NCI-H2081 (cell line): ENCODE data around the gene CCBE1.
A peak's percentile ranks its signal among the peaks of the same experiment; 100 is the strongest.
"Not testable (repeated sequence)": the region's sequence is repeated elsewhere in the genome, so short reads cannot be mapped to it uniquely, and the experiment has no call there.

ENCODE experiments used
- DNase-seq, 2 experiments: peaks; one replicate each; lab custom pipeline; 2025; lab: John Stamatoyannopoulos, UW

Gene CCBE1

DNA sequence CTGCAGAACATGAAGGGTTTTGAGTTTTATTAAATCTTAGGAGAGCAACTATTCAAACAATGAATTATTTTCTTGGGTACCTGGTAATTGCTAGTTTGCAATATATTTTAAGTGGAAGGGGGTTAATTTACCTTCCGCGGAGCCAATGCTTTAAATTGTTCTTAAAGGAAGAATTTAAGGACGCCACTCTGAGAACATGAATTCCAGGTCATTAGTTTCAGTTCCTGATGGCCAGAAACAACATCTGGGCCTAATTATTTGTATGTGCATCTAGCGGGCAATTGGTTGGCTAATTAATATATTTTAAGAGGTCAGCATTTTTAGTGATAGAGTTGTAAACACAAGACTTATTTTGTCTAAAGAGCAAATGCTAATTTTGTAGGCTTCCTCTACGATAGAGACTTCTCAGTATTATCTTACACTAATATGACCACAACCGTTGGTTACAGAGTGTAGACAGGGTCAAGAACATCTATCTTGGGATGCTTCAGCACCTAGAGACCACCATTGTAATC, 40.8 kb downstream of the CCBE1 start:
- no peak for DNase-seq

DNA sequence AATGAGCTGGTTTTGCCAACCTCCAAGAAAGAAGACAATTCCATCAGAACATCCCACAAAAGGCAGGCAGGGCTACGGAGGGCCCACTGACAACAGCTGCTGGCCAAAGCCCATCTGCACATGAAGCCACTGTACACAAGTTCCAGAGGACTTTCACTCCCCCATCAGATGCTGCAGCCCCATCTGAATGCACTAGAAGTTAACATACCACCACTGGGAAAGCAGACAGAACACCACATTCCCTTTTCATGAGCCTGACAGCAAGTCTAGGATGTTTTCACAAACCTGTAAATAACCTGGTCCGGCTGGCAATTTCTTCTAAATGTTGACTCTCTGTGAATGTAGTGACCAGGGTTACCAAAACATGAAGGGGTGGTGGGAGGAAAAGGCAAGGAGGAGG, 41.5 kb downstream of the CCBE1 start:
- DNase-seq, result no peak

DNA sequence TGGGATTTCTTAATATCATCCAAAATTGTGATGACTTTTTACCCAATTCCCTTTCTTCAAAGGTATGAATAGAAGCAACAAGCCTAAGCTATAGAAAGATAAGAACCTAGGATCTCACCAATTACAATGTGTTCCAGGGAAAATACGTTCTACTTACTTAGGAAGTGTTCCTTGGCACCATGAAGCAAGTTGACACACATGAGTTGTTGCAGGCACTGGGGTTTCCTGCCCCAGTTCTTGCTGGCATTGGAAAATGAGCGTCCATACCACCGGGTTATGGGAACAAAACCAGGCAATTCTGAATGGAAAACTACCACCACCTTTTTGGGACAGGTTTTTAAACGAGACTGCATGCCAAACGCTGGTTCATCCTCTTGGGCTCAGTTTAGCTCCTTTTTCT, 46.2 kb downstream of the CCBE1 start:
- no peak for DNase-seq

DNA sequence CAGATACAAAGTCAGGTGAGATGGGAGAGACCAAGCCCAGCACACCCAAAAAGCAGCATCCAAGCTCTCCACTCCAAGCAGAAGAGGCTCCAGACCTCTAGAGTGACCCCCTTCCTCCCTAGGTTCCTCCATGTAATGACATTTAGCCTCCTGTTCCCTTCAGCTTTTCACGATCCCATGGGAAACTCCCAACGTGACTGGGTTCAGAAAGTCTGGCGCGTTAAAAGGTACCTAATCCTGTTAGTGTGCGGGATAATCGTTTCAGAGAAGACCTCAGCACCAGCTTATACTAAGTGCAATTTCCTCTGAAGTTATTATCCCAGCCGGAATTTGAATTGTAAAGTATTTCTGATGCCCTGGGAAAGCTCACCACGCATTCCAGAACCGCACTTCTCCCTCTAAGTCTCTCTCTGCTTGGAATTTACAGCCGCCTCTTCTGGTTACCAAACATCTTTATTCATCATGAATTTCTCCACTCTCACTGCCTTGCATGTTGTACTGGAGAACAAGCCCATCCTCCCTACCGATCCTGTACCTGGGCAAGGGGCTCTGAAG, 46.9 kb downstream of the CCBE1 start:
- DNase-seq, result no peak

DNA sequence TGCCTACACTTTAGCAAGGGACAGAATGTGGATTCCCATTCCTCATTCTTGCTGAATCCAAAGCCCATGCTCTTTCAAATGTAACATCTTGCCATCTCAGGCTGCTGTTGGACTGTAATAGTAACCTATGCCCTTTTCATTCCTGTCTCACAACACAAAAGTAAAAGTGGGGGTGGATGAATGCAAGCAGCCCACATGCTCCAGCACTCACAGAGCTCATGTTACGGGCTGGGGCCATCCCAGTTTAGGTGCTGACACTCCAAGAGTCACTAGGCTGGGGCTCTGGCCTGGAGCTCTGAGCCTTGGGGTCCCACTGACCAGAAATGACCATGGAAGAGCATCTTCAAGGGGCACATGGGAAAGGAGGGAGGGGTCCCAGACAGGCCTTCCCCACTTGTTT, 47.6 kb downstream of the CCBE1 start:
- DNase-seq, result no peak

DNA sequence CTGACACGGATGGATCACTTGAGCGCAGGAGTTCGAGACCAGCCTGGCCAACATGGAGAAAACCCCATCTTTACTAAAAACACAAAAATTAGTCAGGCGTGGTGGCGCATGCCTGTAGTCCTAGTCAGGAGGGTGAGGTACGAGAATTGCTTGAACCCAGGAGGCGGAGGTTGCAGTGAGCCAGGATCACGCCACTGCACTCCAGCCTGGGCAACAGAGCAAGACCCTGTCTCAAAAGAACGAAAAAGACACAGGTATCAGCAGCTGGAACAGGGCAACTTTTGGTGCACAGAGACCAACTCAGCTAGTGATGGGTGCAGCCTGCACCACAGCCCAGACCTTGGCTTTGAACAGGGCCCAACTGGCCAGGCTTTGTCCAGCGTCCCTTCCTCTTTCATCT, 48.8 kb downstream of the CCBE1 start:
- not testable (repeated sequence) for DNase-seq

DNA sequence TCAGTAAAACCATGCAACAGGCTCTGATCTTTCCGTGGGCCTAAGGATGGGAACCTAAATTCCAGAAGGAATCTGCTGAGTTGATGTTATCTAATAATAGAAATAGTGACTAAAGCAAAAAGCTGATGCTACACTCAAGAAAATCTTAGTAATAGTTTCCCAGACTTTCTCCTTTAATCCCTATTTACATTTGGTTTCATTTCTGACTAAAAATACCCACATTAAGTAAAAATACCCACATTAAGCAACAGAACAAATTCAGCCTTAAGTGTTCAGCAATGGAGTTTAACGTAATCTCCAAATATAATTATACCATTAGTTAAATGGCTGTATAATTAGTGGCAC, 50.3 kb downstream of the CCBE1 start:
- no peak for DNase-seq

DNA sequence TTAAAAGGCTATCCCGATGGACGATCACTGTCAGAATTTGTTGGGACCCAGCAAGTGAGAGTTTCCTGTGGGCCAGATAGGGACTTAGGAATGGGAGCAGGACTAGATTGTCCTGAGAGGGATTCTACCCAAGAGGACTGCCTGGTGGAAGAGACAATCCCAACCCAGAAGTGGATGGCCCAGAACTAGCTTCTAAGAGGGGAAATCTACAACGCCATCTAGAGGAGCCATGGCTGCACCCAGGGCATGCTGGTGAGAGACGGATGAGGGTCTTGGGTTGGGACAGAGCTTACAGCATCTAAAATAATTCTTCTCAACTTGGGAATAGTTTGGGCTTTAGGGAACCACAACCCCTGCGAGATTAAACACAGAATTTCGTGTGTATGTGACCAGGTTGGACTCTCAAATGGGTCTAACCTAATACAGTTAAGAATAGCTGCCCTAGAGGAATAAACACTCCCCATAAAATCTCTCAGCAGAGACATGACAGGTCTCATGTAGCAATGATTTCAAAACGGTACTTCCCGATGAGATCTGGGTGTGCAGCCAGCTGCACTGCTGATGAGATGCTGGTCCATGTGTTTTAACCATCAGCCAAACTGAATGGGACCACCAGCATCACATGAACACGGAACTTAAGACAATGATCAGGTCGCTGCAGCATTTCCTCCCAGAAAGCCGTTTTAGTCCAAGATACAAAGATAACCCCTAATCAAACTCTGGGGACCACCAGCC, 50.8 kb downstream of the CCBE1 start:
- no peak for DNase-seq

DNA sequence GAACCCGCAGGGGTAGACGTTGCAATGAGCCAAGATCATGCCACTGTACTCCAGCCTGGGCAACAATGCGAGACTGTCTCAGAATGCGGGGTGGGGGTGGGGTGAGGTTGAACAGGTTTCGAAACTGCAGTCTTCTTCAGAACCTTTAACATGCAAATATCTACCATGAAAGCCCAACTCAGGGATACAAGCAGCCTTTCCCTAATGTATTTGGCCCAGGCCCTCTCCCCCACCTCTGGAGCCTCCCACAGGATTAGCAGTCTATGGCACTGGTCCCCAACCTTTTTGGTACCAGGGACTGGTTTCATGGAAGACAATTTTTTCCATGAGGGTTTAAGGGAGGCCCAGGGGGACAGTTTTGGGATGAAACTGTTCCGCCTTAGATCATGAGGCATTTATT, 53.5 kb downstream of the CCBE1 start:
- no peak for DNase-seq

DNA sequence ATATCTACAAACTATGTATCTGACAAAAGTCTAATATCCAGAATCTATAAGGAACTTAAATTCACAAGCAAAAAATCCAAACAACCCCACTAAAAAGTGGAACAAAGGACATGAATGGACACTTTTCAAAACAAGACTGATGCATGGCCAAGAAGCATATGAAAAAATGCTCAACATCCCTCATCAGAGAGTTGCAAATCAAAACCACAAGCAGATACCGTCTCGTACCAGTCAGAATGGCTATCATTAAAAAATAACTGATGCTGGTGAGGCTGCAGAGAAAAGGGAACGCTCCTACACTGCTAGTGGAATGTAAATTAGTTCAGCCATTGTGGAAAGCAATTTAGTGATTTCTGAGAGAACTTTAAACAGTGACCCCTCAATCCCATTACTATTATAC, 56.5 kb downstream of the CCBE1 start:
- no peak for DNase-seq

DNA sequence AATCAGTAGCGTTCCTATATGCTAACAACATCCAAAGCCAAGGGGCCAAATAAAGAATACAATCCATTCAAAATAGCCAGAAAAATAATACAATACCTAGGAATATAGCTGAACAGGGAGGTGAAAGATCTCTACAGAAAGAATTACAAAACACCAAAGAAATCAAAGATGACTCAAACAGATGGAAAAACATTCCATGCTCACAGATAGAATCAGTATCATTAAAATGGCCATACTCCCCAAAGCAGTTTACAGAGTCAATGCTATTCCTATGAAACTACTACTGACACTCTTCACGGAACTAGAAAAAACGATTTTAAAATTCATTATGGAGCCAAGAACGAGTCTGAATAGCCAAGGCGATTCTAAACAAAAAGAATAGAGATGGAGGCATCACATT, 57.4 kb downstream of the CCBE1 start:
- no peak for DNase-seq

DNA sequence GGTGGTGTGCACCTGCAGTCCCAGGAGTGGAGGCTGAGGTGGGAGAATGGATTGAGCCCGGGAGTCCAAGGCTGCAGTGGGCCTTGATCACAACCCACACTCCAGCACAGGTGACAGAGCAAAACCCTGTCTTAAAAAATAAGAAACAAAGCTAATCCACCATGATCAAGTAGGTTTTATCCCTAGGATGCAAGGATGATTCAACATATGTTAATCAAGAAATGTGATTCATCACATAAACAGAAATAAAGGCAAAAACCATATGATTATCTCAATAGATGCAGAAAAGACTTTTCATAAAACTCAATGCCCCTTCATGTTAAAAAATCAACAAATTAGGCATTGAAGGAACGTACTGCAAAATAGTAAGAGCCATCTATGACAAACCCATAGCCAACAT, 58.1 kb downstream of the CCBE1 start:
- DNase-seq, result no peak

DNA sequence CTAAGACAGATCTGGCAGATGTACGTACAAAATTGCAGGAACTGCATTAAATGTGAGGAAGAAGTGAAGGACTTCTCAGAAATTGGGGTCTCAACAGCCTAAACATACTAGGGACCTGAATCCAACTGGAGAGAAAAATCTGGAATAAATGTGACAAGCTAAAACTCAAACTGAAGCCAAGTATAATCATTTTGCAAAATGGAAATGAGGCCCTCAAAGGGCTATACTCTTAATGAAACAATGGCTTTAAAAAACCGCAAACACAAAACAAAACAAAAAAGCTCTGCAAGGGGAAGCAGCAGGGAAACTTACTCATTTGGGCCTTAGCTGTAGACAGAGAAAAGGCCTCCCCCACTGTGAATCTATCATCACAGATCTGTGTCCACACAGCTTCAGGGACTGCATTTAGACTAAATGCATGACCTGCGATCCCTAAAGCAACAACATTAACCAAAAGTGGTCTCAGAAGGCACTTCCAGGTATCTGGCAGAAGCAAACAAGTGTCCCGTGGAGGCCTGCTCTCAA, 63.2 kb downstream of the CCBE1 start:
- peak in 1 of 2 experiments; percentile 27 for DNase-seq

DNA sequence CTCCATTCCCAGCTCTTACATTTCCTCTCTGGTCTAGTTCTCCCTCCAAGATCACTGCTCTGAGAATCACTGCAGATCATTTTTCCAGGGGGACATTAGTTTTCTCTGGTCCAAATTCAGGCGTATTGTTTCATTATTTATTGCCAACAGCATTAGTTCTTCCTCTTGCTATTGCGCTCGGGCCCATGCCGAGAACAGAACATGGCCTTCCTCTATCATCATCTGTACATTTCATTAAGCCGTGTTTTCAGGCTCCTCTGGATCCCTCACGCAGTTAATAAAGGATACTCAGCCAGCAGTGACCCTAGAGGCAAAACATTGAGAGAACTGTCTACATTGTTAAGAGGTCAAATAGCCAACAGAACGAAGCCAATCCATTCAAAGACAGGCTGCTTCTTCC, 63.9 kb downstream of the CCBE1 start:
- no peak for DNase-seq

DNA sequence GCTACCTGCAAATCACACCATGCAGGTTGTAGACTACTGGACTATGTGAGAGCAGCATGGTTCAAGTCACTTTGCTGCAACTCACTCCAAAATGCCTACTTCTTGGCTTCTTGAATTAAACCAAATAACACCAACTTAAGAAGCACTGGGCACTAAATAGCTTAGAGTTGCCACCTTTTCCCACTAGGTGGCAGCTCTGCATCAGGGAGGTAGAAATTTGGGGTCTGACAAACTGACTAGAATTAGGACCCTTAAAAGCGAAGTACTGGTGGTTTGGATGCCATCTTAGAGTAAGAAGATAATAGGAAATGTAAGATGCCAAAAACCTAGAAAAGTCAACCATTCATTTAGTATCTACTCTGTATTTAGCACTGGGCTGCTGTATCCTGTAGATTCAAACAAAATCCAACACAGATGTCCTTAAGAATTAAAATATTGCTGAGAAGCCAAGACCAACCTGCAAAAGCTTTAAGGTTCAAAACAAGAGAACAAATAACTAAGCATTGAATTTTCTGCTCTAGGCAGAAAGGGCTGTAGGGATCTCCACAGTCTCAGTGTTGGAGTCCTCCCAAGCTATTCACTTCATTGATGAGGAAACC, 65.5 kb downstream of the CCBE1 start:
- no peak for DNase-seq

DNA sequence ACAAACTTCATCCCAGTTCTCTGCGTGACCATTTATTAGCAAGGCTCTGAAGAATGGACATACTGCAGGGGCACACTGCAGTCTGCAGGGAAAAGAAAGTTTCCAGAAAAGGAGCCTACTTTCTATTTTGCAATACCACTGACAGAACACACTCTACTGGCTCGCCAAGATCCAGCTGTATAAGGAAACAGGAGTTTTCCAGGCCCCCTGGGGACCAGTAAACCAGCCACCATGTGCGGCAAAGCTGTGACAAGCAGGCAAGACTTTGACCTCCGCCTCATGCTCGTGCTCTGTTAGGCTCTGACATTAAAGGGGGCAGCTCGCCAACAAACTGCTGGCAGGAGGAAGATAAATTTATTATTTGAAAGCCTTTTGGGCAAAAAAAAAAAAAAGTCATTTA, 67.3 kb downstream of the CCBE1 start:
- DNase-seq, result no peak

DNA sequence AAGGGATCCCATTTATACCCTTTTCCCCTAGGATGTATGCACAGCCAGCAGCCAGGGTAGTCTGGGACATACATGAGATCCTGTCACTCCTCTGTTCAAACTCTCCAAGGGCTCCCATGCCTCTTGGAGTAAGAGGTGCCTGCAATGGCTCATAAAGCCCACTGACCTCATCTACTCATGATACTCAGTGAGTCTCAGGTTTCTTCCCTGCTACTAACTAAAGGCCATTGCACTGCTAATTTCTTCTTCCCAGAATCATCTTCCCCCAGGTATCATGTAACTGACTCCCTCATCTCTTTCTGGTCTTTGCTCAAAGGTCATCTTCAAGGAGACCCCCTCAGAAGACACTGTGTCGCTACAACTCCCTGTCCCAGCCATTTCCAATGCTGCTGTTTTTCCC, 68.2 kb downstream of the CCBE1 start:
- DNase-seq, result no peak

DNA sequence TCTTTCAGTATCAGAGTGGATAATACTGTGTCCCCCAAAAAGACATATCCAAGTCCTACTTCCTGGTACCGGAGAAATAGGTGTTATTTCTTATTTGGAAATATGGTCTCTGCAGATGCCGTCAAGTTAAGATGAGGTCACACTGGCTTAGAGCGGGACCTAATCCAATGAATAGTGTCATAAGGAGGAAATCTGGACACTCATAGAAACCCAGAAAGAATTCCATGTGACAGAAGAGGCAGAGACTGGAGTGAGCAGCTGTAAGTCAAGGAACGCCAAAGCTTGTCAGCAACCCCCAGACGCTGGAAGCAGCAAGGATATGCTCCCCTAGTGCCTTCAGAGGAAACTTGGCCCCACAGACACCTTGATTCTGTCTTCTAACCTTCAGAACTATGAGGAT, 69.8 kb downstream of the CCBE1 start:
- no peak for DNase-seq

DNA sequence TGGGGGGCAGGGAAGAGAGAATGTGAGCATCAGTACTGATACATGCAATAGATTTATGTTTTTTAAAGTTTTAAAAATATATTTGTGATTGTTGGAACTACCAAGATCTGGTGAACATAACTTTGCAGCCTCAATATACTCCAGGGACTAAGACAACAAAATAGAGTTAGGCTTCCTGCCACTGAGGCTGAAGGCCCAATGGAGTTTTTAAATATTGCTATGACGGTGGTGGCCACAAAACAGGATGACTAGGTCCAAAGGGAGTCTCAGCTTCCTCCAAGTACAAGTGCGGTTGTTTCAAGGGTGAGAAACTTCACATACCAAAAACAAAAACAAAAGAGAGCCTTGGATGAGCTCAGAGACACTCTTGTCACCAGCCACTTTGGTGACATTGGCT, 72.9 kb downstream of the CCBE1 start:
- DNase-seq, result no peak

DNA sequence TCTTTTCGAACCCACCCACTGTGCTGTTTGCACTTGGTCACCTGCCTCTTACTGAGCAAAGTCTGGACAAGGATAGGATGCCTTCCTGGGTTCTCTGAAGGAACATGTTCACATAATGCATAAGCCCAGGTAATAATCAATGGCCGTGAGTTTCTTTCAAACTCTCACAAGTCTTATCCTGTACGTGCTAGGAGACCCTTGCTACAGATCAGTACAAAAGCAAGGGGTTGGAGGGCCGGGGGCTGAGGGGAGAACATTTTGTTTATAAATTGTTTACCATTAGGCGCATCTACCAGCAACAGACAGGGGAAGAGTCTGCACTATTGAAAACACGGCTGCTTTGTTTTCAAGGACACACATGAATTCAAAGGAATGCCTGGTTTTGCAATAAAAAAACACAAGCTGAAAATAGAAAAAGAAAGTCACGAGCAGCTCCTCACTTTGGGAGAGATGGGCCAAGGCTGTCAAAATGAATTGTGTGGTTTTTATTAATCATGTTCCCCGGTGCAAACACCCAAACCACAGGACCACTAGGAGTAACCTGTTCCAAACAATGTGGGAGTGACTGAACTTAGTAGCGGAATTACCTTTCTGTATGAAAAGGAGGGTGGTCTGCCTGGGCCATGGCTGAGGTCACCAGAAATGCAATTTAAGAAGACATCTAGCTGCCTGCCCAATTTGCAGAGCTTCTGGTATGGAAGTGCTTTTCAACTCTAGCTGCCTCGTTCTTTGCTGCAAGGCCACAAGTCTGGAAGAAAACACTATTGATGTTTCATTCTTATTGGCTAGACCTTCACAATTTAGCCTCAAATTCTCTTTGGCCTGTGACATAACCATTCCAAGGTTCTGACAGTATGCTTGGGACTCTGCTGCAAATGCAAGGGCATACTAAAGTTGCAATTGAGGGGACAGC, 73.5 kb downstream of the CCBE1 start:
- DNase-seq, result peak in 1 of 2 experiments; percentile 54

DNA sequence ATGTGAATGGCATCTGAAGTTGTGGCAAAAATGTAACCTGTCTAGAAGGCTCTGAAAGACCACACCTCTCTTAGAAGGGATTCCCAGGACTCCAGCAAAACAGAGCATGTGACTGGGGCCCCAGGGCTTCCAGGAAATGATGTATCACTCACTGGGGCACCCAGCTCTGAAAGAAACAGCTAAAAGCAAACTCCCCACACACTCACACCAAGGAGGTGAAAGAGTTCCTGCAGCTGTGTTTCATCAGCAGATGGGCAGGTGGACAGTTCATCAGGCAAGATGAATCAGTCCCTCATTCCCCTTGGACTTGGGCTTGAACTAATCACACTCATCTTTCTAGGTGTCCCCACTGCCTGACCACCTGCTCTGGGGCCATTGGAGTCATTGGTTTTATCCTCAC, 76.2 kb downstream of the CCBE1 start:
- no peak for DNase-seq

DNA sequence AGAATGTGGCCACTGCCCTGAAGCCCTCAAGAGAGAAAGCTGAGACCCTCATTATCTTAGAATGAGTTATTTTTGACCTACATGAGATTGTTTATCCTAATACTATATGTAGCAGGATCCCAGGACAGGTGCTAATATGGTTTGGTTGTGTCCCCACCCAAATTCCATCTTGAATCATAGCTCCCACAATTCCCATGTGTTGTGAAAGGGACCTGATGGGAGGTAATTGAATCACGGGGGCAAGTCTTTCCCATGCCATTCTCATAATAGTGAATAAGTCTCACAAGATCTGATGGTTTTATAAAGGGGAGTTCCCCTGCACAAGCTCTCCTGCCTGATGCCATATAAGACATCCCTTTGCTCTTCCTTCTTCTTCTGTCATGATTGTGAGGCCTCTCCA, 76.8 kb downstream of the CCBE1 start:
- no peak for DNase-seq
